GM23338 (cell line): ENCODE results near the gene ABAT. TPM values are rescaled to one million over a fixed set of nuclear protein-coding genes. Genes with fewer than 3 reads are reported as not detected.
"Not testable (repeated sequence)": the region's sequence is repeated elsewhere in the genome, so short reads cannot be mapped to it uniquely, and the experiment has no call there.

Experiments used
- ATAC-seq: fragments of 200-7000 bp; cut with Tn5 transposase; 3 replicates; pipeline ENCODE4 v1.9.1; 2020
- DNase-seq: peaks from one replicate; pipeline ENCODE4 v3.0.0-alpha.2; 2015; ENCODE audit warnings: low spot score
- H2AFZ ChIP-seq: fragments of 200-600 bp; sonication (generic); 2 replicates; pipeline ENCODE4 v1.8.0; 2016; ENCODE audit warnings: antibody characterized with exemption, mild to moderate bottlenecking, moderate library complexity
- H3F3A ChIP-seq: fragments of 200-600 bp; sonication (generic); replicated peaks from 2 replicates; pipeline ENCODE4 v1.8.0; 2017; ENCODE audit warnings: antibody characterized with exemption, mixed run types, low read depth
- H3K27ac ChIP-seq: fragments of 200-600 bp; sonication (generic); 2 replicates; pipeline ENCODE4 v1.6.1; 2016; ENCODE audit warnings: low read depth
- H3K27me3 ChIP-seq: fragments of 200-600 bp; sonication (generic); 2 replicates; pipeline ENCODE4 v1.8.0; 2016; ENCODE audit warnings: mild to moderate bottlenecking, mixed run types, moderate library complexity; ENCODE audit not compliant: insufficient read depth
- H3K36me3 ChIP-seq: fragments of 200-600 bp; sonication (generic); 2 replicates; pipeline ENCODE4 v1.8.0; 2016; ENCODE audit warnings: mild to moderate bottlenecking; ENCODE audit not compliant: insufficient read depth
- H3K4me1 ChIP-seq: fragments of 200-600 bp; sonication (generic); 2 replicates; pipeline ENCODE4 v1.8.0; 2016; ENCODE audit warnings: mild to moderate bottlenecking, moderate library complexity; ENCODE audit not compliant: insufficient read depth
- H3K4me2 ChIP-seq: fragments of 200-600 bp; sonication (generic); 2 replicates; pipeline ENCODE4 v1.7.1; 2017; ENCODE audit warnings: mixed run types
- H3K4me3 ChIP-seq: fragments of 200-600 bp; sonication (generic); 2 replicates; pipeline ENCODE4 v1.6.1; 2016; ENCODE audit warnings: mixed run types
- H3K79me2 ChIP-seq: fragments of 200-600 bp; sonication (generic); replicated peaks from 2 replicates; pipeline ENCODE4 v1.8.0; 2017; ENCODE audit warnings: mild to moderate bottlenecking; ENCODE audit not compliant: insufficient read depth
- H3K9me2 ChIP-seq: fragments of 200-600 bp; sonication (generic); 2 replicates; pipeline ENCODE4 v1.8.0; 2017; ENCODE audit not compliant: insufficient read depth
- H4K20me1 ChIP-seq: fragments of 200-600 bp; sonication (generic); replicated peaks from 2 replicates; pipeline ENCODE4 v1.8.0; 2017; ENCODE audit warnings: mild to moderate bottlenecking; ENCODE audit not compliant: insufficient read depth
- H3K27ac Mint-ChIP-seq: 2 replicates; pipeline ENCODE4 v1.8.0; 2020; ENCODE audit warnings: inconsistent platforms, mild to moderate bottlenecking, moderate library complexity, mixed read lengths
- H3K27me3 Mint-ChIP-seq: 3 replicates; pipeline ENCODE4 v1.8.0; 2022; ENCODE audit warnings: low read depth, mild to moderate bottlenecking, moderate library complexity, mixed read lengths, inconsistent platforms; ENCODE audit not compliant: insufficient read depth, poor library complexity
- H3K36me3 Mint-ChIP-seq: 3 replicates; pipeline ENCODE4 v1.8.0; 2021; ENCODE audit warnings: low read depth, mild to moderate bottlenecking, inconsistent platforms, moderate library complexity, mixed read lengths
- H3K4me1 Mint-ChIP-seq: 3 replicates; pipeline ENCODE4 v1.8.0; 2020; ENCODE audit warnings: mild to moderate bottlenecking, inconsistent platforms, mixed read lengths
- H3K4me3 Mint-ChIP-seq: 3 replicates; pipeline ENCODE4 v1.8.0; 2021; ENCODE audit warnings: moderate library complexity, mild to moderate bottlenecking, inconsistent platforms, mixed read lengths
- H3K9me3 Mint-ChIP-seq: 3 replicates; pipeline ENCODE4 v1.8.0; 2020; ENCODE audit warnings: moderate library complexity, mild to moderate bottlenecking, inconsistent platforms, mixed read lengths
- NANOG ChIP-seq: IDR thresholded peaks from 2 replicates; pipeline ENCODE4 v1.6.1; 2016; ENCODE audit warnings: antibody characterized with exemption, borderline replicate concordance
- REST ChIP-seq: IDR thresholded peaks from one replicate; pipeline ENCODE4 v1.6.1; 2018; ENCODE audit warnings: antibody characterized with exemption; ENCODE audit not compliant: unreplicated experiment
- STAT1 ChIP-seq: IDR thresholded peaks from one replicate; pipeline ENCODE4 v1.6.1; 2016; ENCODE audit warnings: antibody characterized with exemption; ENCODE audit not compliant: unreplicated experiment
- ZNF462 ChIP-seq: fragments of 250-450 bp; sonication (Bioruptor Pico); IDR thresholded peaks from 2 replicates; pipeline ENCODE4 v1.5.0; 2020; ENCODE audit warnings: mild to moderate bottlenecking, moderate library complexity
- polyA plus RNA-seq: library from polyadenylated mRNA; unstranded; fragments of >200 nt; fragmentation: Nextera tagmentation; extraction: Ambion mirVana; gene quantifications from 2 replicates; pipeline ENCODE4 v1.2.1, GENCODE V29; 2016
- total RNA-seq: library from RNA; depleted of rRNA; stranded (reverse); fragments of >200 nt; shearing (Covaris generic); gene quantifications from 2 replicates; pipeline ENCODE4 v1.2.3, GENCODE V29; 2014

The ABAT gene
- total and polyA plus RNA-seq, 2 experiments from 2014 or later = 4.4 to 8.8 TPM

- TF ChIP-seq ZNF462 (CRISPR knock-in tag) (no peak), REST (no peak), STAT1 (no peak), NANOG (no peak)
These were observed 111.0 kb downstream of the ABAT start (continued) for GRCh38 chr16:8785408-8785807.

GRCh38 chr16:8786316-8786715 is 111.9 kb downstream of the ABAT start:
- not testable (repeated sequence) for H3K27ac ChIP-seq, H3K9me3 Mint-ChIP-seq, H3K4me3 Mint-ChIP-seq, H3K9me2 ChIP-seq, H3K36me3 Mint-ChIP-seq, H3K4me1 ChIP-seq, ATAC-seq, H3K27ac Mint-ChIP-seq, DNase-seq, H3K36me3 ChIP-seq, H4K20me1 ChIP-seq, H3K4me2 ChIP-seq, H3F3A ChIP-seq, H3K27me3 Mint-ChIP-seq, H3K27me3 ChIP-seq, H3K4me3 ChIP-seq, H3K79me2 ChIP-seq, H2AFZ ChIP-seq, H3K4me1 Mint-ChIP-seq
